Brain microvascular endothelial cell (primary cell): ENCODE data around the gene KLK1.

ENCODE experiments used
- DNase-seq: peaks from one replicate; pipeline ENCODE4 v3.0.0-alpha.2; 2020
- H3K27ac ChIP-seq: fragments of 250-450 bp; sonication (Bioruptor Pico); 2 replicates; pipeline ENCODE4 v1.5.1; 2020; ENCODE audit warnings: mild to moderate bottlenecking, moderate library complexity
- H3K27me3 ChIP-seq: fragments of 250-450 bp; sonication (Bioruptor Pico); replicated peaks from 2 replicates; pipeline ENCODE4 v1.5.1; 2020; ENCODE audit warnings: mild to moderate bottlenecking
- H3K36me3 ChIP-seq: fragments of 250-450 bp; sonication (Bioruptor Pico); replicated peaks from 2 replicates; pipeline ENCODE4 v1.5.1; 2020; ENCODE audit warnings: mild to moderate bottlenecking
- H3K4me3 ChIP-seq: 2 replicates; pipeline ENCODE4 v1.5.1; 2011; ENCODE audit warnings: low read depth, mild to moderate bottlenecking, control low read depth, low read length, moderate library complexity
- in situ Hi-C: cut with HindIII; loops from 2 replicates; pipeline ENCODE4 v1.10.0; 2017; ENCODE audit warnings: low sequenced_read_pairs, low pct_ligation_motif_present
- TF ChIP-seq, protein P1 (sequence below): IDR thresholded peaks from 2 replicates; pipeline ENCODE4 v1.5.1; 2011; ENCODE audit warnings: low read depth, mild to moderate bottlenecking, moderate library complexity, low read length, control low read depth, inconsistent platforms; ENCODE audit errors: missing control alignments

The KLK1 gene

DNA sequence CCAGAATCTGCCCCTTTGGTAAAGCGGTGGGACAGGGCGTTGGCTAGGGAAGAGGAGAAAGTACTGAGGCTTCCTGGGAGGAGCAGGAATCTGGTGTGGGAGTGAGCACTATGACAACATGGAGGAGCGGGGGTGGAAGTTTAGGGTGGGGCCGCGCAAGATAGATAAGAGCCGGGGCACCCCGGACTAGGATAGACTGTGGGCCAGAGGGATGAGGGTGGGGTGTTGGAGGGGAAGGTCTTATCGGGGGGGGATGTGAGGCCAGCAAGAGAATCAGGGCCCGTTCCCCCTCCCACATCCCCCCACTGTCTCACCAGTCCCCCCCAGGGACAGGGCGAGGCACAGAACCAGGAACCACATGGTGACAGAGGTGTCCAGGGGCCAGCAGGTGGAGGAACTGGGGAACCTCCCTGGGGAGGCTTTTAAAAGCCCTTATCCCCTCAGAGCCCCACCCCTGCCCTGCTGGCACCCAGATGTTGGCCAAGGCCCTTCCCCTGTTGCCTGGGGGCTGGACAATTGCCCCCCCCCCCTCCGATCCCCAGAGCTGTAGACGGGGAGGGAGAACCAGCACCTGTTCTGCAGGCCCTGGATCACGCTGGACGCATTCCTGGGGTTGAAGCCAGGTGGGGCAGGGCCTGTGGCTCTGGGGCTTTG is at the start of gene KLK1:
TSS of gene KLK1 (minus strand) at position 399 of the 654 bp plus-strand sequence. CDS start at position 360, 39 bp downstream.
- in situ Hi-C loops, result no loop called here
- no peak for DNase-seq
- TF ChIP-seq, protein P1, sequence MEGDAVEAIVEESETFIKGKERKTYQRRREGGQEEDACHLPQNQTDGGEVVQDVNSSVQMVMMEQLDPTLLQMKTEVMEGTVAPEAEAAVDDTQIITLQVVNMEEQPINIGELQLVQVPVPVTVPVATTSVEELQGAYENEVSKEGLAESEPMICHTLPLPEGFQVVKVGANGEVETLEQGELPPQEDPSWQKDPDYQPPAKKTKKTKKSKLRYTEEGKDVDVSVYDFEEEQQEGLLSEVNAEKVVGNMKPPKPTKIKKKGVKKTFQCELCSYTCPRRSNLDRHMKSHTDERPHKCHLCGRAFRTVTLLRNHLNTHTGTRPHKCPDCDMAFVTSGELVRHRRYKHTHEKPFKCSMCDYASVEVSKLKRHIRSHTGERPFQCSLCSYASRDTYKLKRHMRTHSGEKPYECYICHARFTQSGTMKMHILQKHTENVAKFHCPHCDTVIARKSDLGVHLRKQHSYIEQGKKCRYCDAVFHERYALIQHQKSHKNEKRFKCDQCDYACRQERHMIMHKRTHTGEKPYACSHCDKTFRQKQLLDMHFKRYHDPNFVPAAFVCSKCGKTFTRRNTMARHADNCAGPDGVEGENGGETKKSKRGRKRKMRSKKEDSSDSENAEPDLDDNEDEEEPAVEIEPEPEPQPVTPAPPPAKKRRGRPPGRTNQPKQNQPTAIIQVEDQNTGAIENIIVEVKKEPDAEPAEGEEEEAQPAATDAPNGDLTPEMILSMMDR, result no peak
- no peaks in the 10 kb centered on the region for H3K36me3 ChIP-seq
- no peak within 1 kb of the TSS for H3K27ac ChIP-seq
- H3K4me3 ChIP-seq, result no peak within 1 kb of the TSS
- H3K27me3 ChIP-seq, result peaks cover 19% of the 10 kb centered on the region

DNA sequence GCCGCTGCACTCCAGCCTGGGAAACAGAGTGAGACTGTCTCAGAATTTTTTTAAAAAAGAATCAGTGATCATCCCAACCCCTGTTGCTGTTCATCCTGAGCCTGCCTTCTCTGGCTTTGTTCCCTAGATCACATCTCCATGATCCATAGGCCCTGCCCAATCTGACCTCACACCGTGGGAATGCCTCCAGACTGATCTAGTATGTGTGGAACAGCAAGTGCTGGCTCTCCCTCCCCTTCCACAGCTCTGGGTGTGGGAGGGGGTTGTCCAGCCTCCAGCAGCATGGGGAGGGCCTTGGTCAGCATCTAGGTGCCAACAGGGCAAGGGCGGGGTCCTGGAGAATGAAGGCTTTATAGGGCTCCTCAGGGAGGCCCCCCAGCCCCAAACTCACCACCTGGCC is 49.5 kb upstream of the KLK1 start, which contains the start of gene KLK2:
TSS of gene KLK2 (plus strand) at position 384 of the 400 bp plus-strand sequence. CDS start 35 bp downstream, outside the sequence.
- H3K27ac ChIP-seq, result no peak within 1 kb of the TSS
- TF ChIP-seq, protein P1, result no peak
- no peaks in the 10 kb centered on the region for H3K27me3 ChIP-seq

DNA sequence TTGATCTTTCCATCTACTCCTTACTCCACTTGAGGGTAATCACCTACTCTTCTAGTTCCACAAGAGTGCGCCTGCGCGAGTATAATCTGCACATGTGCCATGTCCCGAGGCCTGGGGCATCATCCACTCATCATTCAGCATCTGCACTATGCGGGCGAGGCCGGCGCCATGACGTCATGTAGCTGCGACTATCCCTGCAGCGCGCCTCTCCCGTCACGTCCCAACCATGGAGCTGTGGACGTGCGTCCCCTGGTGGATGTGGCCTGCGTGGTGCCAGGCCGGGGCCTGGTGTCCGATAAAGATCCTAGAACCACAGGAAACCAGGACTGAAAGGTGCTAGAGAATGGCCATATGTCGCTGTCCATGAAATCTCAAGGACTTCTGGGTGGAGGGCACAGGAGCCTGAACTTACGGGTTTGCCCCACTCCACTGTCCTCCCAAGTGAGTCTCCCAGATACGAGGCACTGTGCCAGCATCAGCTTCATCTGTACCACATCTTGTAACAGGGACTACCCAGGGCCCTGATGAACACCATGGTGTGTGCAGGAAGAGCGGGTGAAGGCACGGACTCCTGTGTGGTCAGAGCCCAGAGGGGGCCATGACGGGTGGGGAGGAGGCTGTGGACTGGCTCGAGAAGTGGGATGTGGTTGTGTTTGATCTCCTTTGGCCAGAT is 47.0 kb upstream of the KLK1 start:
- no peak overlapping the region for H3K27ac ChIP-seq
- H3K27me3 ChIP-seq, result no peaks in the 10 kb centered on the region
- H3K4me3 ChIP-seq, result no peak overlapping the region
- no peaks in the 10 kb centered on the region for H3K36me3 ChIP-seq
- in situ Hi-C loops, result no loop called here
- no peak for DNase-seq
- TF ChIP-seq, protein P1, result no peak

More for the DNA sequence above, 49.5 kb upstream of the KLK1 start, which contains the start of gene KLK2:
- no peak for DNase-seq
- no peak within 1 kb of the TSS for H3K4me3 ChIP-seq
- no peaks in the 10 kb centered on the region for H3K36me3 ChIP-seq
- in situ Hi-C loops, result no loop called here

DNA sequence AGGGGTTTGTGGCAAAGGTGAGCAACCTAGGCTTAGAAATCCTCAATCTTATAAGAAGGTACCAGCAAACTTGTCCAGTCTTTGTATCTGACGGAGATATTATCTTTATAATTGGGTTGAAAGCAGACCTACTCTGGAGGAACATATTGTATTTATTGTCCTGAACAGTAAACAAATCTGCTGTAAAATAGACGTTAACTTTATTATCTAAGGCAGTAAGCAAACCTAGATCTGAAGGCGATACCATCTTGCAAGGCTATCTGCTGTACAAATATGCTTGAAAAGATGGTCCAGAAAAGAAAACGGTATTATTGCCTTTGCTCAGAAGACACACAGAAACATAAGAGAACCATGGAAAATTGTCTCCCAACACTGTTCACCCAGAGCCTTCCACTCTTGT is 45.9 kb upstream of the KLK1 start:
- in situ Hi-C loops, result no loop called here
- H3K27me3 ChIP-seq, result no peaks in the 10 kb centered on the region
- no peaks in the 10 kb centered on the region for H3K36me3 ChIP-seq
- no peak for DNase-seq
- TF ChIP-seq, protein P1, result no peak
- H3K4me3 ChIP-seq, result no peak overlapping the region
- H3K27ac ChIP-seq, result no peak overlapping the region

DNA sequence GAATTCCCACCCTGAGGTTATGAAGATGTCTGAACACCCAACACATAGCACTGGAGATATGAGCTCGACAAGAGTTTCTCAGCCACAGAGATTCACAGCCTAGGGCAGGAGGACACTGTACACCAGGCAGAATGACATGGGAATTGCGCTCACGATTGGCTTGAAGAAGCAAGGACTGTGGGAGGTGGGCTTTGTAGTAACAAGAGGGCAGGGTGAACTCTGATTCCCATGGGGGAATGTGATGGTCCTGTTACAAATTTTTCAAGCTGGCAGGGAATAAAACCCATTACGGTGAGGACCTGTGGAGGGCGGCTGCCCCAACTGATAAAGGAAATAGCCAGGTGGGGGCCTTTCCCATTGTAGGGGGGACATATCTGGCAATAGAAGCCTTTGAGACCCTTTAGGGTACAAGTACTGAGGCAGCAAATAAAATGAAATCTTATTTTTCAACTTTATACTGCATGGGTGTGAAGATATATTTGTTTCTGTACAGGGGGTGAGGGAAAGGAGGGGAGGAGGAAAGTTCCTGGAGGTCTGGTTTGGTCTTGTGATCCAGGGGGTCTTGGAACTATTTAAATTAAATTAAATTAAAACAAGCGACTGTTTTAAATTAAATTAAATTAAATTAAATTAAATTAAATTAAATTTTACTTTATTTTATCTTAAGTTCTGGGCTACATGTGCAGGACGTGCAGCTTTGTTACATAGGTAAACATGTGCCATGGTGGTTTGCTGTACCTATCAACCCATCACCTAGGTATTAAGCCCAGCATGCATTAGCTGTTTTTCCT is 38.1 kb upstream of the KLK1 start:
- TF ChIP-seq, protein P1, result no peak

More for the DNA sequence above, 38.1 kb upstream of the KLK1 start:
- H3K4me3 ChIP-seq, result no peak overlapping the region
- no peak overlapping the region for H3K27ac ChIP-seq
- in situ Hi-C loops, result no loop called here
- H3K27me3 ChIP-seq, result no peaks in the 10 kb centered on the region
- no peak for DNase-seq
- no peaks in the 10 kb centered on the region for H3K36me3 ChIP-seq
